GM19372 (cell line): ENCODE data around the gene IRF8.

Experiments used
- ATAC-seq: cut with Tn5 transposase; IDR thresholded peaks from one replicate; pipeline ENCODE4 v1.9.1; 2021; ENCODE audit warnings: mild to moderate bottlenecking, low read depth, moderate library complexity; ENCODE audit not compliant: unreplicated experiment

The IRF8 gene

DNA sequence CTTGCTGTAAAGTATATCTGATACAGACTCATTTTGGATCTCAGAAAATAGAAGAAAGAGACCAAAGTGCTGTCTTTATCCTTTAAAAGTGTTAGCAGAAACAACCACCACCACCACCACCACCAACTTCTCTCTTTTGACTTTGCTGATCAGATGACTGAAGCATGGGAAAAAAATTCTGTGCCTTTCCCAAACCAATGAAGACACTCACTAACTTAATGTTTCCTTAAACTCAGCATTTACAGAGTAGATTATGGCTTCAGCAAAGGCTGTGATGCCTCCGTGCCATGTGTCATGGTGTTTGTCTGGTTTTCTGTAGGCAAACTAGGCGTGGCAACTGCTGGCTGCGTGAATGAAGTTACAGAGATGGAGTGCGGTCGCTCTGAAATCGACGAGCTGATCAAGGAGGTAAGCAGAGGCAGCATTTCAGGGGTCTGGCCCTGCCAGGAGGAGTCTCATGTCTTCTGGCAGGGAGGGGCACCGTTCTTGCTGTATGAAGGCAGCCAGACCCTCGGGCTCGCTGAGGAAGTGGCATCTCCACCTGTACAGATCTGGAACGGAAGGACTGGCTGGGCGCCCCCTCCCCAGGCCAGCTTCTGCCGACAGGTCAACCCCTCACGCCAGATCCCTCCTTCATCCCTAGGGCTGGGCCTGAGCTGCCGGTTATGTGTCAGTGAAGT is 12.4 kb downstream of the IRF8 start:
- no peak for ATAC-seq

DNA sequence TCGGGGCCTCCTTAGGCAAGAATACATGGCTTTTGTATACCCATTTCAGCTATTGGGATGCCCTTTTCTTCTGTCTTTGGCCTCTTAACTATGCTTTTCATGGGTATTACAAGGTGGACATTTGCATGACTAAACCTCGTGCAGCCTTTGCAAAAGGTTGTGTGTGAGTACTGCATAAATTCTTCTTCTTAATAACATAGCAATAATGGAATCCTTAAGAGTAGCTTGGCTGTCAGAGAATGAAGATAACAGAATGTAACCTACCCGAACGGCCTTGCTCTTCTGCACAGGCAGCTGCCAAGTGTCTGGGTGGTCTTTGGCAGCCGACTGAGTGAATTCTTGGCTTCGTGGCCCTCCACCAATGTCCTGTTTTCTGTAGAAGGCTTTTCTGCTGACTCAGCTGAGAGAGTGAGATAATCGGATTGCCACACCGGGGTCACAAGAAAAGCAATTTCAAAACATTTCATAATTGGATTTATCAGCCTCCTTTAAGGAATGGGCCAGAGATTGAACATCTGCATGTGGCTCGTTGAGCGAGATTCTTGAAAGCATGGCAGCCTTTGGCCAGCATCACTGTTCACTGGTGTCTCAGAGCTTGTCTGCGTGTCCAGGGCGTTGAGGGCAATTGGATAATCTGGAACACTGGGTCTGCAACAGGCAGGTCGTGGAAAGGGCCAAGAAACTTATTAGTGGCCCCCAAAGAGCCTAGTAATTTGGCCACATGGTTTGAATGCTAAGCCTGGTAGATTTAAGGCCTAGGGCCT is 13.4 kb downstream of the IRF8 start:
- no peak for ATAC-seq

DNA sequence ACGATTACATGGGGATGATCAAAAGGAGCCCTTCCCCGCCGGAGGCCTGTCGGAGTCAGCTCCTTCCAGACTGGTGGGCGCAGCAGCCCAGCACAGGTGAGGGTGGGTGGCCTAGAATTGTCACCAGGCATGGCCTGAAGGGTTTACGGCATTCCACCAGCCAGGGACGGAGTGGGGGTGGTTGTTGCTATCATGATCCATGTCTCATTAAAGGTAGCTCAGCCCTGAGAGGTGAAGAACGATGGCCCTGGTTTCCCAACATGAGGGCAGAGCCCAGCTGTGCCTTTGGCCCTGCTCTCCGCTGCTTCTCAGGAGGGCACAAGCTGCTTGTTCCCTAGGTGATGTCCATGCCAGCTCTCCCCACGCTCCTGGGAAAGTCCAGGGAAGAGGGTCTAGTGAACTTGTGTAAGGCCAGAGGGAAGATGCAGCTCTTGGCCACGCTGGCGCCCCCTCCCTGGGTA is 14.2 kb downstream of the IRF8 start:
- no peak for ATAC-seq

DNA sequence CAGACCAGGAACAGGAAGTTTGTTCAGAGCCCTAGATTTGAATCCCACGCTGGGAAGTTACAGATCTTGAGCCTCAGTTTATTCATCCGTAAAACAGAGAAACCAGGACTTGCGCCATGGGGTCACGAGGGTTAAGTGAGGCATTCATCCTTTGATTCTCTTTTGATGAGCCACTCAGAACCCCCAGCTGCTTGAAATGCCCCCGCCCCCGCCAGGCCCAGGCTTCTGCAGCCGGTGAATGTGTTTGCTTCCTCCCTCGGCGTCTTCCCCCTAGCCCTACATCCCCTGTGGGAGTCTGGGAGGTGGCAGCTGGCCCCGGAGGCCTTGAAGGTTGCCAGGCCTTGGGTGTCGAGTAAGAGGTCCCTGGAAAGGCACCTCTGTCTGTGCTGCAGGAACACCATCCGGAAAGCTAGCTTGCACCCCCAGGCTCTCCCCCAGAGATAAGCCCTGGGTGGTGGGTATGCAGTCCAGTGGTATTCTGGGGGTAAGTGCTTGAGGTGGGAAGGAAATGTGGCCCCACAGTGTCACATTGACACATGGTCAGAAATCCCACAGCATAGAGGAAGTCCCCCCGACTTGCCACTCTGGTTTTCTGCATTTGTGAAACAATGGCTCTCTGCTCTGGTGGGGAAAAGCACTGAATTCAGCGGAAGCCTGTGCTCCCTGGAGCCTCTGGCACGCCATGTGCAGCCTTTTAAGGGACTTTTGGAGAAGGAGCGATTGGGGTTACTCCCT is 14.9 kb downstream of the IRF8 start:
- ATAC-seq = no peak

DNA sequence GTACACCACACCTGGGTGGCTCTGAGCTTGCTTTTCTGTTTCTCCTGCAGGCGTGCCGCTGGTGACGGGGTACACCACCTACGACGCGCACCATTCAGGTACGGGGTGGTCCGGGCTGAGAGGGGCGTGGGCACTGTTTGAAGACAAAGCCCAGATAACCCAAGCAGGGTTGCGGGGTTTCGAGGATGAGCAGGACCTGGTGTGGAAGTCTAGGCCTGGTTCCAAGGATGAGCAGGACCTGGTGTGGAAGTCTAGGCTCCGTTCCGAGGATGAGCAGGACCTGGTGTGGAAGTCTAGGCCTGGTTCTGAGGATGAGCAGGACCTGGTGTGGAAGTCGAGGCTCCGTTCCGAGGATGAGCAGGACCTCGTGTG is 15.4 kb downstream of the IRF8 start:
- no peak for ATAC-seq

DNA sequence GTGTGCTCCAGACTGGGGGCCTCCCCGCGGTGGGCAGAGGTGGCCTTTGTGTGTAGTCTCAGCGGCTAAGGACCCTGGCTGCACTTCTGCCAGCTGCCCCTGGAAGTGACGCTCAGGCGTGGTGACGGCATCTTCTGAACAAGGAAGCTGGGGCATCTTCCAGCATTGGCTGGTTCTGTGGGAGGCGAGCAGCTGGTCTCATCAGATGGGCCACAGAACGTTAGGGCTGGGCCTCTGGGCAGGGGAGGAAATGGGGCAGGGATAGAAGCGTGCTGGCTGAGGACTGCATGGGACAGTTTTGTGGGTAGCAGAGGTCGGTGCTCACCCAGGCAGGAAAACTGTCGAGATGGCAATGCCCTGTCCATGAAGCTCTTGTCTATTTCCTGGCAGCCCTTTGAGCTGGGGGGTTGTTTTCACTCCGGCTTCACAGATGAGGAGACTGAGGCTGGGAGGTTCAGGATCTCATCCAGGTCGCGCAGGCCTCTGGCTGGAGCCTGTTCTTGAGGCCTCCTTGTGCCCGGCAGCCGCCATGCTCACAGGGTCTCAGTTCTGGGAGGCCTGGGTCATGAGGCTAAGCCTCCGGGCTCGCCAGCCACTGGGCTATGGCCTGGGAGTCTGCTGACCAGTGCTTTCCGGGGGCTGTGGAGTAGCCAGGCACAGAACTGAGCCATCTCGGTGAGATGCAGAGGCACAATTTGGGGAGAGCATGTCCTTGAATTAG is 16.3 kb downstream of the IRF8 start:
- no peak for ATAC-seq

DNA sequence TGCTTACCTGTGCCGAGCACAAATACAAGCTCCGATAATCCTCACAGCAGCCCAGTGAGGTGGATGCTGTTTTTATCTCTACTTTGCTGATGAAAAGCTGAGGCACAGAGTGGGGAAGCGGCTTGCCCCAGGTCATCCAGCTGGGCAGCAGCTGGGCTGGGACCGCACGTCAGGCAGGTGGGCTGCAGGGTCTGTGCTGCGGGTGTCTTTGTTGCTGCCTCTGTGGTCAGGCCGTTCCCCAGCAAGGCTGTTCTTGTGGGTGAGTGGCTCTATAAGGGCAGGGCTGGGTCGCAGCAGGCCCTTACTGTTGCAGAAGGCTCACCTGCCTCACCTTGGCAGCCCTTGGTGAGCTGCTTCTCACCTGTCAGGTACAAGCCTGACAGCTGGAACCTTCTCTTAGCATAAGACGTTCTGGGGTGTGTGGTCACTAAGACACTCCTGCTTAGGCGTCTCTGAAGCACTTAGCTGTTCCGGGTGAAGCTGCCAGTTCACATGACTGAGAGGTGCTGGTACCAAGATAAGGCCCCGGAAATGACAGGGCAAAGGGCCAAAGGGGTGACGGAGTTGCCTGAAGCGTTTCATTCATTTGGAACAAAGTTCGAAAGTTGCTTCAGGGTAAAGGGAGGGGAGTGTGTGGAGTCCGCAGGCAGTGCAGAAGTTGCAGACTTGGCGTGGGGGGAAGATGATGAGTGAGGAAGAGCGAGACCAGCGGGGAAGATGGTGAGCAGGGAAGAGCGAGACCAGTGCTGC is 17.4 kb downstream of the IRF8 start:
- ATAC-seq = no peak

DNA sequence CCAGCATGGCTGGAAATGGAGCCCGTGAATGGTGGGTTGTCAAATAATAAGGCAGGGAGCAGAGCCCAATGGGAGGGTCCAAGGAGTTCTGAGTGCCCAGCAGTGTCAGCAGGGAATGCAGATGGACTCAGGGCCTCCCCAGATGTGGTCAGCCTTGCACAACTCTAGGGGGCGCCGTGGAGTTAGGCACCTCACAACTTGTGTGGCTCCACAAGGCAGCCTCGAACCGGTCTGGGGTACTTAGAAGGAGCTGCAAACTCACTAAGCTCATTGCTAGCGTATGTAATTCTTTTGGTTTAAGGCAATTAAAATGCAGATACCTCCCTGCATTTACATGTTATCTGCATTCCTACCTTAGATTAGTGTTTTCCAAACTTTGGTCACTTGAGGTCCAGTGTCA is 18.1 kb downstream of the IRF8 start:
- no peak for ATAC-seq

DNA sequence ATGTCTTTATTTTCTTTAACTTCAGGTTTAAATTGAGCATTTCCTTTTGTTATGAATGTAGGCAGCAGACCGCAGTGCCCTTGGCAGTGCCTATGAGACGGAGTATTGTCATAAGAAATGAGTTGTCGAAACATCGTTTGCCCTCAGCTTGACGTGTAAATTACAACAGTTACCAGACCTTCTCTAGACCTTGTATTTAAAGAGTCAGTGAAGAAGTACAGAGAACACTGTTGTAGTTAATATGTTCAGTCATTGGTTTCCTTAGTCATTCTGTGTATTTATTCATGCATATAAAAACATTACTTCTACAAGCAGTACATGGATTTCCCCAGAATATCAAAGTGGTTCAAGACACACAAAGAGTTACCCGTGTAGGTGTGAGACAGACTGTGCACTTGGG is 19.0 kb downstream of the IRF8 start:
- no peak for ATAC-seq

DNA sequence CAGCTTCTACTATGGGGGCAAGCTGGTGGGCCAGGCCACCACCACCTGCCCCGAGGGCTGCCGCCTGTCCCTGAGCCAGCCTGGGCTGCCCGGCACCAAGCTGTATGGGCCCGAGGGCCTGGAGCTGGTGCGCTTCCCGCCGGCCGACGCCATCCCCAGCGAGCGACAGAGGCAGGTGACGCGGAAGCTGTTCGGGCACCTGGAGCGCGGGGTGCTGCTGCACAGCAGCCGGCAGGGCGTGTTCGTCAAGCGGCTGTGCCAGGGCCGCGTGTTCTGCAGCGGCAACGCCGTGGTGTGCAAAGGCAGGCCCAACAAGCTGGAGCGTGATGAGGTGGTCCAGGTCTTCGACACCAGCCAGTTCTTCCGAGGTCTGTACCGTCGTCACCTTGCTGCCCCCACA is 19.5 kb downstream of the IRF8 start:
- ATAC-seq = no peak

DNA sequence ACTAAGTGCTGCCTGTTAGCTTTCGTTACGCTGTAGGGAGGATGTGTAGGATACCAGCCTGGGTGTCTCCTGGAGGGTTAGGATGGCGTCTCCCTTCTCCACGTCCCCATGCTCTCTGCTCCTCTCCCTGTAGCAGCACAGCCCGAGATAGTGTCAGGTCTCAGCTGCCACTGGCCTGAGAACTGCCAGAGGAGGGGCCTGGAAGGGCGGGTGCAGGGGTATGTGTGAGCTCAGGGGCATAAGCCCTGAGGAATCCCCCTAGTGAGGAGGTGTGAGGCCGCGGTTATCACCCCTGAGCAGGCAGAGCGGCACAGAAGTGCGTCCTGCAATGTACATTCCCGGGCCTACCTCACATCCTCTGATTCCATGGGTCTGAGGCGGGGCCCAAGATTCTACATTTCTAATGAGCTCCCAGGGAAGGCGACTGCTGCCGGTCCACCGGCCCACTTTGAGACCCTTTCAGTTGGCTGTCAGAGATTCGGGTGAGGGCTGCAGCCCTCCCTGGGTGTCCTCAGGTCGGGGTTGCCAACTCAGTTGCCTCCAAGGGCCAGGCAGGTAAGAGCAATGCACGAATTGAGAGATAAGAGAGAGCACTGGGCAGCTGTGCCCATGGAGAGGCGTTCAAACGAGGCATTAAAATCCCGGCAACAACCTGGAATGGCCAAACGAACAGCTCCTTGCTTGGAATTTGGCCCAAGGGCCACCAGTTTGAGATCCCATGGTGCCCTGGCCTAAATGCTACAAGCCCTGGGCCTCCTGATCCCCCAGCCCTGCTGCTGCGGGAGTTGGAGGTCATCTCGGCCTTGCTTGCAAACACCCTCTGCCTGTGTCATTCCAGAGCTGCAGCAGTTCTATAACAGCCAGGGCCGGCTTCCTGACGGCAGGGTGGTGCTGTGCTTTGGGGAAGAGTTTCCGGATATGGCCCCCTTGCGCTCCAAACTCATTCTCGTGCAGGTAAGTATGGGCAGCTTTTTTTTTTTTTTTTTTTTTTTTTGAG is 20.6 kb downstream of the IRF8 start:
- ATAC-seq = no peak

DNA sequence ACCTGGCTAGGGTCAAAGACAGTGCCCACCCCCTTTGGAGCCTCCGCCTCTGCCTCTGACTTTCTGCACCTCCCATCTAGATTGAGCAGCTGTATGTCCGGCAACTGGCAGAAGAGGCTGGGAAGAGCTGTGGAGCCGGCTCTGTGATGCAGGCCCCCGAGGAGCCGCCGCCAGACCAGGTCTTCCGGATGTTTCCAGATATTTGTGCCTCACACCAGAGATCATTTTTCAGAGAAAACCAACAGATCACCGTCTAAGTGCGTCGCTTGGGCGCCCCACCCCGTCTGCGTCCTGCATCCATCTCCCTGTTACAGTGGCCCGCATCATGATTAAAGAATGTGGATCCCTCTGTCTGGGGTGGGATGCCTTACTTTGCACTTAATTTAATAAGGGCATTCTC is 22.1 kb downstream of the IRF8 start:
- no peak for ATAC-seq

DNA sequence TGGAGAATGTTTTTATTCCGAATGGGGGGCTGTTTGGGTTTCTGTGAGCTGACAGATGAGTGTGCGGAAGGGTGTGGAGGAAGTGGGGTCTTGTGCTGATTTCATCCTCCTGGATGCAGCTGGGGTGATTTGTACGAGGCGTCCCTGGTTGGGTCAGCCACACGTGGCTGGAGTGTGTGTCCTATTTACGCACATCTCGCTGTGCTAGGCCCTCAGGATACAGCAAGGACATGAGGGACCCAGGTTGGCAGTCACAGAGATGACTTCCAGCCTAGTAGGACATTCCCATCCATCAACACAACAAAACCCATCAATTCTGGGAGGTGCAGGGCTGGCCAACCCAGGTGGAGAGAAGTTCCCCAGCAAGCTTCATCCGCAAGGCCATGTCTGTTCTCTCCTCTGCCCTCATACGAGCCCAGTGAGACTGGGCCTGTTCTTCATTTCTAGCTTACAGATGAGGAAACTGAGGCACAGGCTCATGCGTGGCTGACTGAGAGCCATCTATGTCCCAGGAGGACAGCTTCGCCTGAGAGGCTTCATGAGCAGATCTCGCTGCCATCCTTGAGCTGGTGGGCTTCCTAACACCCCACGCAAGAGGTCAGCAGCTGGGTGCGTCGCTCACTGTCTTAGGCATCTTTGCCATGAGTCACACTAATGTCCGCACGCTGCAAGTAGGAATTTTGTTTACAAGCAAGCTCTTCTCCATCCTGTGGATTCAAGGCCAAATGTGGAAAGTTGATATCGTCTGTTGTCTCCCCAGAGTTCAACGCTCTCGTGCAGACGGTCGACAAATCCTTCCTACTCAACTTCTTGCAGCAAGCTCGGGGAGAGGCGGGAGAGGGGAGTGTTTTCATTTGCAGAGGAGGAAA is 24.4 kb downstream of the IRF8 start:
- ATAC-seq = no peak

DNA sequence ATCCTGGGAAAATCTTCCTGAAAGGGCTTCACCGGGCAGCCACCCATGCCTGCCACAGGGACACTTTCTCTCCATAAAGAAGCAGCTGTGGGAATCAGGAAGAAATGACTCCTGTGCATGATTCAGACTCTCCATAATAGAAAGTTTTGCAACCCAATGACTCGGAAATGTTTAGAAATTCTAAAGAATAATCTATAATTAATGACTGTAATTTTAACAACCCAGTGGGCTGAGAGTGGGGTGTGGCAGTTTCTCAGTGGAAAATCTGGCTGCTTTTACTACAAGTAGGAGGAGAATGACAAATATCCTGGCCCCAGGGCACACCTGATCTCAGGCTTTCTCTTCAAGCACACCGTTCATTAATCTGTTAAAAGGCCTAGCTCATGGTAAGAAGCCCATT is 25.7 kb downstream of the IRF8 start:
- ATAC-seq = no peak

DNA sequence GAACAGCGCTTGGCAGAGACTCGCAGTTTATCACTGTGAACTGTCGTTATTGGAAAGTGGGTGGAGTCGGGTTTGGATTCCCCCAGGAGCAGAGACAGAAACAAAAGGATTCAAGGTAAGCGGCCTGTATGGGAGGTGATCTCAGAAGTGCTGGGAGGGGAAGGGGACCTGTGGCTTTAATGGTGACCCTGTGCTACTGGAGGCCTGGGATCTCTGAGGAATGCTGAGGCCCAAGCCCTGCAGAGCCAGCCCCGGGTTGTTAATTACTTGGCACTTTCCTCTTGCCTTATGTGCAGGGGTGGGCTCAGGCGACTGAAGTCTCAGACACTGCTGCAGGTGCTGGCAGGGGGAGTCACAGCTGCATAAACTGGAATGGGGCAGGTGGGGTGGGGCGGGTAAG is 27.4 kb downstream of the IRF8 start:
- no peak for ATAC-seq

DNA sequence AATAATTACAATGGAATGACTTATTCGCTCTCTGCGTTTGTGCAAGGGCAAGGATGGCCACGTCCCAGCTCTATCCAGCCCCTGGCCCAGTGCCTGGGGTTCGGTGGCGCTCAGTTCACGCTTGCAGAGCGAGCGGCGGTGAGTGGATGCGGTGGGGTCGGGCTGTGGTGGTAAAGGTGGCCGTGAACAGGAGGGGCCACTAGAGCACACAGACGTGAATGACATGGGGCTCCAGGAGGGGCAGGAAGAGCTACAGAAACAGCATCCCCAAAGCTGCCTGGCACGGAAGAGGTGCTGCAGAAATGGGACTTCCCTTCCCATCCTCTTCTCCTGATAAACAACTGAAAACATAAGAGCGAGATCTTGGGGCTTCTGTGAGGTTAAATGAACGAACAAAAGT is 28.4 kb downstream of the IRF8 start:
- no peak for ATAC-seq

DNA sequence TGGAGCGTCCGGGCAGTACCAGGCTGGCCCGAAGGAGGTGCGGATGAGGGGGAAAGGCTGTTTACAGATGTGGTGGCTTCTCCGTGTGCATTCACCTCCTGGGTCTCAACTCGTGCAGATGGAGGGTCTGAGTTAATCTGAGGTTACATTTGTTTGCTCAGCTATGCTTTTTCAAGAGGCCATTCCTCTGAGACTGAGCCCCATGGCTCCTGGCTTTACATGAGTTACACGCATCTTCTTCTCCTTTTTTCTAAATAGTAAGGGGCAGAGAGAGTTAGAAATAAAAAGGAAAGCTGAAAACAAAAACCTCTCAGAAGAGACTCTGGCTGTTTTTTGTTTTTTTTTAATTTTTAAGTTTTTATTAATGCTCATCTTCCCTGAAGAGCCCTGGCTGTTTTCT is 29.0 kb downstream of the IRF8 start:
- ATAC-seq = no peak

DNA sequence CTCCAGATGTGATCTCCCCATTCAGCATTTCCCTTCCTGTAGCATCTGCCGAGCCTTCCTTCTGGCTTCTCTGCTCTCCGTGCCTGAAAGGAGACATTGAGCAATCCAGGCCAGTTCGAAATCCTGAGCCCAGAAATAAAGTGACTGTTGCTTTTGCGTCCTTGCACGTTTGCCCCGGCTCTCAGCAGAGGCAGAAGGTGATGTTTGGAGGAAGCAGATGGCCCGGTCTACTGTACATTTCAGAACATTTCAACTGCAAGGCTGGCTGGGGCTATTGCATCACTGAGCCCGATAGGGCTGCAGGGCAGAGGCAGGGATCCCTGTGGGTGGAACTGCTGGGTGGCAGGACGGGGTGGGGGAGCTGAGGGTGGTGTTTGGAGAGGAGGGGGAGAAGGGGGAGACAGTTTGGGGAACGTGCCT is 29.4 kb downstream of the IRF8 start:
- no peak for ATAC-seq
